Measurements from ENCODE around the gene KCNK5.

Gene KCNK5

GRCh38 chr6:39184906-39185580, 44.2 kb downstream of the KCNK5 start:
- no peak overlapping the region for H3K27ac ChIP-seq
- no peak for TF ChIP-seq CTCF (IDR thresholded peaks at IDR 0.05)
- TF ChIP-seq ZFX (IDR thresholded peaks at IDR 0.05; ENCODE audit: borderline replicate concordance): no peak

- H3K27ac ChIP-seq: no peak overlapping the region
- no peak for TF ChIP-seq ZFX (IDR thresholded peaks at IDR 0.05; ENCODE audit: borderline replicate concordance)
- no peak for TF ChIP-seq CTCF (IDR thresholded peaks at IDR 0.05)
Observed at GRCh38 chr6:39182604-39183003, 46.7 kb downstream of the KCNK5 start.

DNA sequence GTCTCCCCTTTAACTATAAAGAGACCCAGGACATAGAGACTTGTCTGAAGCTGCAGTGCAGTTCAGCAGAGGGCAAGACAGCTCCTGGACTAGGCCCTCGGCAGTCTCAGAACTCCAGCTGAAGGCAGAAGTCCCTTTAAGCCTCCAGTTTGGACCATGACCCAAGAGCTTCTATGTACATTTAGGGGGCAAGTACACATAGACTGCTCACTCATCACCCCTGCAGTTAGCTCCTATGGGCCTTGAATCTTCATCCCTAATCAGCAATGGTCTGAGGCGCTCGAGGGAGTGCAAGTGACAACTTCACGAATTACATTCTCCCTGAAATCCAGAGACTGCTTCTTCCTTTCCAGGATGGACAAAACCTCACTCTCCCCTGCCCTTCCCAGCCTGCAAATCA, 47.4 kb downstream of the KCNK5 start:
- TF ChIP-seq ZFX (IDR thresholded peaks at IDR 0.05; ENCODE audit: borderline replicate concordance): no peak
- no peak for TF ChIP-seq CTCF (IDR thresholded peaks at IDR 0.05)
- H3K27ac ChIP-seq: no peak overlapping the region

GRCh38 chr6:39181333-39181732, 47.9 kb downstream of the KCNK5 start:
- no peak for TF ChIP-seq ZFX (IDR thresholded peaks at IDR 0.05; ENCODE audit: borderline replicate concordance)
- TF ChIP-seq CTCF (IDR thresholded peaks at IDR 0.05): no peak
- H3K27ac ChIP-seq: no peak overlapping the region

GRCh38 chr6:39178804-39179203, 50.5 kb downstream of the KCNK5 start:
- no peak overlapping the region for H3K27ac ChIP-seq
- TF ChIP-seq ZFX (IDR thresholded peaks at IDR 0.05; ENCODE audit: borderline replicate concordance): no peak
- TF ChIP-seq CTCF (IDR thresholded peaks at IDR 0.05): no peak

DNA sequence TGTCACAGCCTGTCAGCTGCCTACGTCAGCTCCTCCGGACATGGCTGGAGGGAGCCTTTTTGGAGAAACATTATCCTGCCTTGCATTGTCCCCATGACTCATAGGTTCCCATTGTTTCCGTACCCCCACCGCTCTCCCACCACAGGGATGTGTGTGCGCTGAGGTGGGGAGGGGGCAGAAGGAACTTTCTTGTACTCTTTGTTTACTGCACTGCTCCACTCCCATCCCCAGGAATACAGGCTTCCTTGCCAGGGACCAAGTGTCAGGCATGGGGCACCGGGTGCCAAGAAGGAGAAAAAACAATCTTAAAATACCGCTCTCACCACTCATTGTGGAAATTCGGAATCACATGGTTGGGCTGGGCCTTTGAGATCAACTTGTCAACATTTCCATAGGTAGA, 51.0 kb downstream of the KCNK5 start:
- TF ChIP-seq CTCF (IDR thresholded peaks at IDR 0.05) (no peak), ZFX (IDR thresholded peaks at IDR 0.05; ENCODE audit: borderline replicate concordance) (no peak)
- no peak overlapping the region for H3K27ac ChIP-seq

DNA sequence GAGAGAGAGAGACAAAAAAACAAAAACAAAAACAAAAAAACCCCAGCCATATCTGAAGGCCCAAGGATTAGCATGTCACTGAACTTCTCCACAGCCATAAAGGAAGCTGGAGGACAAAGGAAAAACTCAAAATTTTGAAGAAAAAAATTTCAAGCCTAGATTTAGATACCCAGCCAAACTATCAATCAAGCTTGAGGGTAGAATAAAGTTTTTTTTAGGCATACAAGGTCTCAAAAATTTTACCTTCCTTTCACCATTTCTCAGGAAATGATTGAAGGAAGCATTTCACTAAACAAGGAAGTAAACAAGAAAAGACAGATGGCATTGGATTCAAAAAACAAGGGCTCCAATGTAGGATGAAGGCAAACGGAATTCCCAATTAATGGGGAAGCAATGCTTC, 52.1 kb downstream of the KCNK5 start:
- TF ChIP-seq ZFX (IDR thresholded peaks at IDR 0.05; ENCODE audit: borderline replicate concordance): no peak
- no peak for TF ChIP-seq CTCF (IDR thresholded peaks at IDR 0.05)
- H3K27ac ChIP-seq: no peak overlapping the region
